Suprapubic skin (tissue), 4 donors: ENCODE data around the gene NTN4. TPM values are rescaled to one million over a fixed set of nuclear protein-coding genes. Genes with fewer than 3 reads are reported as not detected.

Experiments
- DNase-seq, 2 donors: peaks; one replicate each; pipeline ENCODE4 v3.0.0-alpha.2; 2019; ENCODE audit warnings: low spot score in 2 of 2
- H3K27ac ChIP-seq: fragments of 200-600 bp; sonication (generic); one replicate; pipeline ENCODE4 v1.5.1; 2019
- H3K27me3 ChIP-seq: fragments of 200-600 bp; sonication (generic); one replicate; pipeline ENCODE4 v1.5.1; 2019
- H3K36me3 ChIP-seq: fragments of 200-600 bp; sonication (generic); one replicate; pipeline ENCODE4 v1.5.1; 2019
- H3K4me1 ChIP-seq: fragments of 200-600 bp; sonication (generic); one replicate; pipeline ENCODE4 v1.5.1; 2019
- H3K4me3 ChIP-seq: fragments of 200-600 bp; sonication (generic); one replicate; pipeline ENCODE4 v1.5.1; 2019; ENCODE audit warnings: mild to moderate bottlenecking
- H3K9me3 ChIP-seq: fragments of 200-600 bp; sonication (generic); one replicate; pipeline ENCODE4 v1.5.1; 2019
- EP300 ChIP-seq: sonication (generic); formaldehyde crosslinking; IDR thresholded peaks from one replicate; pipeline ENCODE4 v1.6.1; 2017; ENCODE audit warnings: antibody characterized with exemption
- POLR2A ChIP-seq, 2 donors: fragments of 450-650 bp; IDR thresholded peaks; one replicate each; pipeline ENCODE4 v1.6.1; 2017; ENCODE audit warnings: antibody characterized with exemption in 2 of 2, mild to moderate bottlenecking in 2 of 2, moderate library complexity in 2 of 2
- POLR2AphosphoS5 ChIP-seq, 3 donors: sonication (generic); formaldehyde crosslinking; IDR thresholded peaks; one replicate each; pipeline ENCODE4 v1.6.1; 2017; ENCODE audit warnings: antibody characterized with exemption in 3 of 3
- WGBS: methylation state at CpG from one replicate; pipeline ENCODE4 v1.1.5; 2018; 5-methylcytosine and 5-hydroxymethylcytosine counted together
- total RNA-seq, 4 donors: library from RNA; depleted of rRNA; stranded (reverse); fragments of >200 nt; gene quantifications; one replicate each; pipeline ENCODE4 v1.1.0, GENCODE V29; 2016
- TF ChIP-seq, protein P1 (sequence below), 2 donors: fragments of 200-600 bp in 1 of 2; fragments of 450-650 bp in 1 of 2; sonication (generic) in 1 of 2; IDR thresholded peaks; one replicate each; pipeline ENCODE4 v1.5.1; 2016 to 2019; ENCODE audit warnings: antibody characterized with exemption in 2 of 2, mild to moderate bottlenecking in 1 of 2, moderate library complexity in 1 of 2

Gene NTN4
- total RNA-seq, 4 donors from 2014 or later: 7.2 to 18.7 (median 13.0) TPM

DNA sequence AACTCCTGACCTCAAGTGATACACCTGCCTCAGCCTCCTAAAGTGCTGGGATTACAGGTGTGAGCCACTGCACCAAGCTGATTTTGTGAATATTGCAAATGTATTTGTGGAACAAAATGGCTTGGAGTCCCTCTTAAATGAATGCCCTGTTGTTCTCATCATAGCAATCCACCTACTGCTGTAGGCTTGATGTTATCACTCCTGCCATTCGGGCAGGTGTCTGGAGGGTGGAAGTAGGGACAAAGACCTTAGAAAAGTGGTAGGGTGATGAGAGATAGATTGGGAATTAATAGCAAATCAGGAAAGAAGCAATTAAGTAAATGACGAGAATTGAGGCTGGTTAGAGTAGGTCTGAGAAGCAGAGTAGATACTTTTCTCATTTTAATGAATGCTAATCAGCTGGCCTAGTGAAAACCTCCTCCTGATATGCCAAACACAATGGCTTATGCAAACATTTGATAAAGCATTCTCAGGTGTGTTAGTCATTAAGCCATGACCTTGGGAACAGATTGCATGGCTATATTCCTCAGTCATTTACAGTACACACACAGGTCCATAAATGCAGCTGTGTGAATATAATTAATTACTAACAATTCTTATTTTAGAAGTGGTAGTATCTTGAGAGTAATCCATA is 178.8 kb downstream of the NTN4 start:
- TF ChIP-seq POLR2A (IDR thresholded peaks at IDR 0.05) (no peak), POLR2AphosphoS5 (IDR thresholded peaks at IDR 0.05) (no peak), EP300 (no peak)
- TF ChIP-seq, protein P1, sequence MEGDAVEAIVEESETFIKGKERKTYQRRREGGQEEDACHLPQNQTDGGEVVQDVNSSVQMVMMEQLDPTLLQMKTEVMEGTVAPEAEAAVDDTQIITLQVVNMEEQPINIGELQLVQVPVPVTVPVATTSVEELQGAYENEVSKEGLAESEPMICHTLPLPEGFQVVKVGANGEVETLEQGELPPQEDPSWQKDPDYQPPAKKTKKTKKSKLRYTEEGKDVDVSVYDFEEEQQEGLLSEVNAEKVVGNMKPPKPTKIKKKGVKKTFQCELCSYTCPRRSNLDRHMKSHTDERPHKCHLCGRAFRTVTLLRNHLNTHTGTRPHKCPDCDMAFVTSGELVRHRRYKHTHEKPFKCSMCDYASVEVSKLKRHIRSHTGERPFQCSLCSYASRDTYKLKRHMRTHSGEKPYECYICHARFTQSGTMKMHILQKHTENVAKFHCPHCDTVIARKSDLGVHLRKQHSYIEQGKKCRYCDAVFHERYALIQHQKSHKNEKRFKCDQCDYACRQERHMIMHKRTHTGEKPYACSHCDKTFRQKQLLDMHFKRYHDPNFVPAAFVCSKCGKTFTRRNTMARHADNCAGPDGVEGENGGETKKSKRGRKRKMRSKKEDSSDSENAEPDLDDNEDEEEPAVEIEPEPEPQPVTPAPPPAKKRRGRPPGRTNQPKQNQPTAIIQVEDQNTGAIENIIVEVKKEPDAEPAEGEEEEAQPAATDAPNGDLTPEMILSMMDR (IDR thresholded peaks at IDR 0.05): no peak
- Histone ChIP-seq H3K27ac (no peak overlapping the region), H3K27me3 (no peaks in the 10 kb centered on the region), H3K4me1 (peaks cover 18% of the 10 kb centered on the region), H3K36me3 (no peaks in the 10 kb centered on the region), H3K4me3 (no peak overlapping the region), H3K9me3 (no peaks in the 10 kb centered on the region)
- DNase-seq: no peak
- WGBS: 63% methylated on average over 2 of the region's 2 CpGs

DNA sequence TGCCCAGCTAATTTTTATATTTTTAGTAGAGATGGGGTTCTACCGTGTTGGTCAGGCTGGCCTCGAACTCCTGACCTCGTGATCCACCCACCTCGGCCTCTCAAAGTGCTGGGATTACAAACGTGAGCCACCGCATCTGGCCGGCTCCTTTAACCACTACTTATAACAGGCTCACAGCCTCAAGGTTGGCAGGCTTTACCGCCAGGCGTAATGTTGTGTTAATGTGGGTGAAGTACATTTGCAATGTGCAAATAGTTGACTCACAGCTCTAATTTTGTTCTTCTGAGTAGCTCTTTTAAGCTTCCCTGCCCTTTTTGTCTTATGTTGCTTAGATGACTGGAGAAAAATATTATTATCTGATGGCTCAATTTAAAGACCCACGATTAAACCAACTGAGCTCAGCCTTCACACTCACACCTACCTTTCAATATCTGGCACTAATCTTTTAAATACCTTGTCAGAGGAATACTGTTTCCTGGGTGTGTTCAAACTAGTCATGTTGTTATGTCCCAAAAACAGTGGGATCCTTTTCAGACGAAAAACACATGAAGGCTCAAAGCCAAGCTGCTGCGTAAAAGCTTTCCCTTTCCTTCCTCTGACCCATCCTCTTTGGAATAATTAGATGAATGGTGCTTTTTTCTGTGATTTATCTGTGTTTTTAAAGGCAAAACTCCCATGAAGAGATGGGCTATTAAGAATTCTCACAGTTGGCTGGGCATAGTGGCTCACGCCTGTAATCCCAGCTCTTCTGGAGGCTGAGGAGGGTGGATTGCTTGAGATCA is 182.1 kb downstream of the NTN4 start:
- H3K9me3 ChIP-seq: no peaks in the 10 kb centered on the region
- no peak overlapping the region for H3K4me3 ChIP-seq
- H3K36me3 ChIP-seq: no peaks in the 10 kb centered on the region
- no peaks in the 10 kb centered on the region for H3K27me3 ChIP-seq
- 42% methylated on average over 13 of the region's 13 CpGs for WGBS
- H3K4me1 ChIP-seq: peaks cover 24% of the 10 kb centered on the region
- peak overlapping the region; percentile 64 for H3K27ac ChIP-seq
- peak in 1 of 2 donors; percentile 76 for DNase-seq
- TF ChIP-seq POLR2AphosphoS5 (IDR thresholded peaks at IDR 0.05) (no peak), EP300 (no peak), POLR2A (IDR thresholded peaks at IDR 0.05) (no peak)
- TF ChIP-seq, protein P1 (IDR thresholded peaks at IDR 0.05): no peak

Other genes starting within 250 kb of the NTN4 start
- gene USP44, start 239.3 kb downstream of the NTN4 start, total RNA-seq: 1 to 10 TPM in 2 of 4 donors, under 1 TPM in 2; 0.31 to 2.6 (median 0.89) TPM
- 10 to 100 TPM in 1 of 4 donors, 1 to 10 TPM in 3; 3.7 to 10.1 (median 7.6) TPM for gene SNRPF, start 68.2 kb upstream of the NTN4 start, total RNA-seq
- under 1 TPM in 1 of 4 donors, not detected in 3; 0.29 TPM for gene CCDC38, start 151.8 kb upstream of the NTN4 start, total RNA-seq
- gene AMDHD1, start 152.6 kb upstream of the NTN4 start, total RNA-seq: 1 to 10 TPM in 2 of 4 donors, under 1 TPM in 2; 0.73 to 1.8 (median 1.2) TPM
- gene HAL, start 205.6 kb upstream of the NTN4 start, total RNA-seq: 100 to 1,000 TPM in 3 of 4 donors, 10 to 100 TPM in 1; 52.1 to 216 (median 133) TPM
- gene LTA4H, start 244.8 kb upstream of the NTN4 start, total RNA-seq: 10 to 100 TPM; 61.8 to 89.7 (median 80.1) TPM